ENCODE measurements around the gene GPAT2. TPM values are rescaled to one million over a fixed set of nuclear protein-coding genes. Genes with fewer than 3 reads are reported as not detected.
A peak's percentile ranks its signal among the peaks of the same experiment; 100 is the strongest.
"Not testable (repeated sequence)": the region's sequence is repeated elsewhere in the genome, so short reads cannot be mapped to it uniquely, and the experiment has no call there.

Gene GPAT2
- polyA plus RNA-seq, 1 donor, result 4.2 TPM

DNA sequence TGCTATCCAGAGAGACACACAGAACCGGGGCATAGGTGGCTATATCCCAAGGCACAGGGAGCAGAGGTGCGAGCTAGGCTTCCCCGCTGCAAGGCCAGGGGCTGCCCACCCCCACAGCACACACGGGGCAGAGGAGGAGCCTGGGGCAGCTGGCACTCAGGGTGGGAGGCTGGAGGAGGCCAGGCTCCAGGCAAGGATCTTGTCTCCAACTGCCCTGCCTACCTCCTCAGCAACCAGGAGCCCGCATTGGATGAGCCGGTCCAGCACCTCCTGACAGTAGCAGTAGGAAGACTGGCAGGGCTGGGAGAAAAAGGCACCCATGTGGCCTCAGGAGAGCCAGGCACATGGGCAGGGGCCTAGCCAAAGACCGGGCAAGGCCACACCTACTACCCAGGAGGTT lies 11.0 kb downstream of the GPAT2 start:
- not testable (repeated sequence) for DNase-seq

DNA sequence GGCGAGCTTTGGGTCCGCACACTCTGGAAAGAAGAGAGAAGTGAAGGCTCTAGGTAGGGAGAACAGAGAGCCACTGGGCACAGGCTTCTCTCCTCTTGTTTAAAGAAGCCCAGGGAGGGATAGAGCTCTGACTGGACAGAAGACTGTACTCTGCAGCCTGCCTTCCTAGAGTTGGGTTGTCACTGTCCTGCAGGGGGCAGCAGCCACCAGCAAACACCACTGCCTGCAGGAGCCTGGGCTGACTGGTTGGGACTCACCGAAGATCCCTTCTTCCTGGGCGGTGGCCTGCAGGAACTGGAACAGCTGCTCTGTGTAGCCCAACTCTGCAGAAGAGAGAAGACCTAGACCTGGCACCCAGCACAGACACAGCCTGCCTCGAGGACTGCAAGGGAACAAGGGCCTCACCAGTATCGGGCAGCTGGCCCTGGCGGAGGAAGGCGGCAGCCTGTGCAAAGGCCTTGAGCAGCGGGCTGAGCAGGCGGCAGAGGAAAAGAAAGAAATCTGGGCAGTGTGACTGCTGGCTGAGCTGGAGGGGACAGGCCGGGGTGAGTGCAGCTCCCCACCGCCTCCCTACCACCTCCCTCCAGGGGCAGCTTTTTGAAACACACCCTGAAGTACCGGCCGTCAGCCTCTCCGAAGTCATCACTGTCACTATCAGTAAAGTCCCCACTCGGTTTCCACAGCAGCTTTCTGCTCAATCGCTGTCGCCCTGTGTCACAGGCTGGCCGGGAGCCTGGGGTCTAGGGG lies 11.8 kb downstream of the GPAT2 start:
- DNase-seq, result peak; percentile 76

DNA sequence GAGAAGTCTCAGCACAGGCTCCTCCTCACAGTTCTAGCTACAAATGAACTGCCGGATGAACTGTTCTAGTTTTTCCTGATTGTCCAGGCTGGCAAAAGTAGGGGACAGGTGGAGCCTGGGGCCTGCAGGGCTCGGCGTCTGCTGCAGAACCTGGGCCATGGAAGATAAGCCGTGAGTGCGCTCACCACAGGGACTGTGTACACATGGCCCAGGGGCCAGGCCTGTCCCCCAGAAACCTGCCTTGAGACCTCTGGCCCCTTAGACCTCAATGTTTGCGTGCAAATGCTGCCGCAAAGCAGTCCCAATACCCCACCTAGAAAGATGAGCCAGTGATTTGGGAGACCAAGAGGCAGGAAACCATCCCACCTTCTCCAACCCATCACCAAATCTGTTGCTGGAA lies 12.6 kb downstream of the GPAT2 start:
- not testable (repeated sequence) for DNase-seq

DNA sequence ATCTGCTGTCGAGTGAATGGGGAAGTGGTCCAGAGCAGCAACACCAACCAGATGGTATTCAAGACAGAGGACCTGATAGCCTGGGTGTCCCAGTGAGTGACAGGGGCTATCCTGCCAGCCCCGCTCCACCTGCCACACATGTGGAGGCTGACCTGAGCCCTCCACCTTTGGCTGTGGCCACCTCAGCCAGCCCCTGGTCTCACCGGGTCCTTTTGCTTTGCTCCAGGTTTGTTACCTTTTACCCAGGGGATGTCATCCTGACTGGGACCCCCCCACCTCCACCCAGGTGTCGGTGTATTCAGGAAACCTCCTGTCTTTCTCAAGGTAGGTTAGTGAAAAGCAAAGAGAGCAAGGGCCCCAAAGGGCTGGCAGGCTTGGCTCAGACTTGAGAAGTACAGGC lies 13.6 kb downstream of the GPAT2 start:
- not testable (repeated sequence) for DNase-seq

DNA sequence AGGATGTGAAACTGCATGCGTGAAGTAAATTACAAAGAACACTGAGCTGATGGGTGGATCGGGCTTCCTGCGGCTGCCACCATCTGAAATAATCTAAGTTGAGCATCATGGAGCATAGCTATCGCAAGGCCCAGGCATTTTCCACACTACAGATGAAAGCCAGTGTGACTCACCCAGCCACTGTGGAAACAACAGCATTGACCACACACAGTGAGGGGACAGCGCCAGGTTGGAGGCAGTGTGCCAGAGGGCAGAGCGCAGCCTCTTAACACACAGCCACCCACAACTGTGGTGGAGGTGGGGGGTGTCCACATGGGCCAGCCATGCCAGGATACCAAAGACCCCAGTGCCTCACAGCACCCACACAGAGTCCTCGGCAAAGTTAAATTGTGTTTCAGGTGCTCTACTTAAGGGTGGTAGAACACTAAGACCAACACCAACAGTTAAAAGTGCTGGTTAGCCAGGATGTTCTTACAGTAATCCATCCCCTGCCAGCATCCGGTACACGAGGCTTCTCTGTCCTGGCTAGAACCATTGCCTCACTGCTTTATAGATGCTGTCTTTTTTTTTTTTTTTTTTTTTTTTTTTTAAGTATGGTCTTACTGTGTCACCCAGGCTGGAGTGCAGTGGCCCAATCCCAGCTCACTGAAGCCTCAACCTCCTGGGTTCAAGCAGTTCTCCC lies 14.7 kb downstream of the GPAT2 start:
- not testable (repeated sequence) for DNase-seq

DNA sequence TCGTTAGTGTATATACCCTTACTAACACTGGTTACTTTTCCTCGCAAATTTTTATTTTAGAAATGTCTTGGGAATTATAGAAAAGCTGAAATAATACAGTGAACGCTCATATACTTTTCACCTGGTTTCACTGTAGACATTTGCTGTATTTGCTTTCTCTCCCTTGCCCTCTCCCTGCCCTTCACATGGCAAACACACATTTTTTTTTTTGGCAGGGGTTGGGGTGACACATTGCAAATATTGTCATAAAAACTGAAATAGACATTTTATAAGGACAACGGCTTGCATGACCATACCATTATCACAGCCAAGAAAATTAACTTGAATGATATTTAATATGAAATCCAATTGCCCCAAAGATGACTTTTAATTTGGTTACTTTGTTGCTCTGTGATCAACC lies 18.4 kb downstream of the GPAT2 start:
- not testable (repeated sequence) for DNase-seq

DNA sequence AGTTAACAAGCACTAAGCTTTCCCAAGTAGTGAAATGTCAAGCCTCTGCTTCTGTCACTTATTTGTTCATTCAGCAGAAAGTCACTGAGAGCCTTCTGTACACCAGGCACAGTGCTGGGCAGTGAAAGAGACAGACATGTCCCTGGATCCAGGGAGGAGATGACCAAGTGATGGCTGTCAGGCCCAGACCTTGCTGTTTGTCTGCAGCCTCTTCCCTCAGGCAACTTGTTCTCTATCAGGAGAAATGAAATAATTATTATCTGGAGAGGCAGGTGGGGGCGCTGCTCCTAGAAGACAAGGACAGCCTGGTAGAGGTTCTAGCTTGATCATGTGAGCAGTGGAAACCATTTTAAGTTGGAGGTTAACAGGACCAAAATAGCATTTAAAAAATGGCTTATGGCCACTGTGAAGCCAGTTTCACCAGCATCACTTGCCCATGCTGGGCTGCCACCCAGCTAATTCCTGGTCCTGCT lies 21.9 kb downstream of the GPAT2 start:
- not testable (repeated sequence) for DNase-seq

DNA sequence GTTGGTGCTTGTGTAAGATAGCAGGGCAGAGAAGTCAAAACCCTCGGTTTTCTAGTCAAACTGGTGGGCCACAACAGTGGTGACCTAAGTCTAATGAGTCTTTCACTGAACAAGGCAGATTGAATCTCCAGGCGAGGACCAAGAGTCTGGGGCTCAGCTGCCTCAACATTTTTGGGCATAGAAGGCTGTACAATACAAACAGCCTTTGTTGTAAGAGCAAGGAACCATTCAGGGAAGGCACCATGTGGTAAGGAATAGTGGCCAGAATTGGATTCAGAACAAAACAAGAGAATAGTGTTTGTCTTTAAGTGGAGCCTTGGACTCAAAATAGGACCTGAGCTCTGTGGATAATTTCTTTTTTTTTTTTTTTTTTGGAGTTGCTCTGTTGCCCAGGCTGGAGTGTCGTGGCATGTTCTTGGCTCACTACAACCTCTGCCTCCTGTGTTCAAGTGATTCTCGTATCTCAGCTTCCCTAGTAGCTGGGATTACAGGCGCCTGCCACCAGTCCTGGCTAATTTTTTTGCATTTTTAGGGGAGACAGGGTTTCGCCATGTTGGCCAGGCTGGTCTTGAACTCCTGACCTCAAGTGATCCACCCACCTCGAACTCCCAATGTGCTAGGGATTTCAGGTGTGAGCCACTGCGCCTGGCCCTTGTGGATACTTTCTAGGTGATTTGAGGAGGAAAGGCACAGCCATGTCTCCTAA lies 22.5 kb downstream of the GPAT2 start:
- DNase-seq, result not testable (repeated sequence)

DNA sequence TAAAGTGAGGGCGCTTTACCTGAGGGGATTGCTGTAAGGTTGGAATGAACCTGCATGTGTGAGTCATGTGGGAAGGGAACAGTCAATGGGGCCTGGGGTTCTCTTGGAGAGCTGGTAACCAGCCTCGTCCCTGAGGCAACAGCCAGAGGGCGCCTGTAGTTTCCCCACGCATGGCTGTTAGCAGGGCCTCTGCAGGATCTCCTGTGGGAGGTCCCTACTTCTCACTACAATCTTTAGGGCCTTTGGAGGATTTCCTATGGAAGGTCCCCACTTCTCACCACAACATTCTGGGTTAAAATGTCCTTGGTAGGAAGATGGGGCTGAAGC lies 23.6 kb downstream of the GPAT2 start:
- DNase-seq, result not testable (repeated sequence)

DNA sequence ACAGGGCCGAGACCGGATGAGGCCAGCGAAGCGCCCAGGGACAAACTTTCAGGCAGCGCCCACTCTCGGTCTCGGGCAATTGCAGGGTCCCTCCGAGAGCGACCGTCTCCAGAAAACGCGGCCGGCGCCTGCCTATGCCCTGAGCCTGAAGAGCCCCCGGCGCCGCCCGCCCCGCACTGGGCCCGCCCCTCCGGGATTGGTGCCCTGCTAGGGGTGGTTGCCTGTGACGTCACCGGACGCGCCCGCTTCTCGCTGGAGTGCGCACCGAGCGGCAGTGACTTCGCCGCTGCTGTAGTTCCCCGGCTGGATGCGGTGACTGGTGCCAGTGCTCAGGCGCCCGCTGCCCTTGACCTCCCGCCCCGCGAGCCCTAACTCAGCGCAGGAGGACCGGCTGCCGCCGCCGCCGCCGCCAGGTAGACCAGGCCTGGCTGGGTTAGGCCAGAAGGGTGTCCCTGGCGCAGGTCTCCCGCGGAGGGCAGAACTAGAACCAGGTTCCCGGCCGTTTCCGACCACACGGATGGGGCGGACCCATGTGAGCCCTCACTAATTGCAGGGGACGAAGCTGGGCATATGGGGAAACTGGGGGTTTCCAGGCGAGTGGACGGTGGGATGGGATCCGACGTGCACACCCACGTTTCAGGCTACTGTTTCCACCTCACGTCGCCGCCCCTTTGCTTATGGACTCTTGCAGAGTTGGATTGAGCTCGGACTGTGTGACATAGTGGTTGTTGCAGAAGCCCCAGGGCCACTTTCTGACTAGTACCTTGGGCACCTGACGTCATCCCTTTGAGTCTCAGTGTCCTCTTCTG lies 24.2 kb downstream of the GPAT2 start:
- DNase-seq, result peak; percentile 86

DNA sequence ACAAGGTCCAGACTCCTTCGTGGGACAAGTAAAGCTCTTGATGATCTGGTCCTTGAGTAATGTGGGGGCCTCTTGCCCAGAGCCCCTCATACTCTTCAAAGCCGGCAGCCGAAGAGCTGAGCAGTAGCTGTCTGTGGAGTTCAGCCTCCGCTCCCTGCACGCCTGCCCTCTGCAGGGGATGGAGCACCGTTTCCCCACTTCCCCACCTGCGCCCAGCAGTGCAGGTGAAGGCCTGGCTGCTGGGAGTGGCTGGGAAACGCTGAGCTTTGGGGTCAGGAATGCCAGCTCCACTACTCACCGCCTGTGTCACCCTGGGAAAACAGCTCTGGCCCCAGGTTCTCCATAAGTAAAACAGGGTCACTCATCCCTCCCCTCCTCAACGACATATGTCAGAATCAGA lies 24.9 kb downstream of the GPAT2 start:
- not testable (repeated sequence) for DNase-seq

DNA sequence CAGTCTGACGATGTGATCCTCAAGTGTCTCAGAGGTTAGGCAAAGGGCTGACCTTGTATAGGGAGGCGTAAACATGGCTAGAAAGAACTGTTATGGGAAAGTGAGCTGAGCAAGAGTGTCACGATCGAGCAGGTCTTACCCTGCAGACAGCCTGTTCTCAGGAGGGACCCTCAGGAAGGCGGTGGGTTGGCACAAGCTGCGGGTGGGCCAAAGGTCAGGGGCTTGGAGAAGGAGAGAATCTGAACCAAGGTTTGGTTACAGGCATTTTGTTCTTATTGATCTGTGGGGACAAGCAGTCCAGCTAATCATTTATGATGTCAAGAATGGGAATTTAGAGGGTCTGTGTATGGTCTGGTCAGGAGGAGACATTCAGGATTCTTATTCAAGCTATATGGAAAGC lies 26.7 kb downstream of the GPAT2 start:
- DNase-seq, result not testable (repeated sequence)

DNA sequence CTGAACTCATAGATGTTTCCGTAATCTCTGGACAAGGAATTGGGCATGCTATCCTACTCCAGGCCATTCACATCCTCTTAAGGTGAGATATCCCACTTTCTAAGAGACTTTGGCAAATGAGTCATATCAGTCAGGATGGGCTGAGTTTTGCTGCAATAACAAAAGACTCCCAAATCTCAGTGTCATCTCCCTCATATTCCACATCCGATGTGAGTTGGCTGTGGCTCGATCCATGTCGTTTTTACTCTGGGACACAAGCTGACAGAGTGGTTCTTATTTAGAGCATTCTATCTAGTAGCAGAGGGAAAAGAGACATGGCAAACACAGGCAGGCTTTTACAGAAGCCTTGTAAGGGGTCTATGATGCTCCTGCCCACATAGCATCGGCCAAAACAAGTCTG lies 28.5 kb downstream of the GPAT2 start:
- not testable (repeated sequence) for DNase-seq

DNA sequence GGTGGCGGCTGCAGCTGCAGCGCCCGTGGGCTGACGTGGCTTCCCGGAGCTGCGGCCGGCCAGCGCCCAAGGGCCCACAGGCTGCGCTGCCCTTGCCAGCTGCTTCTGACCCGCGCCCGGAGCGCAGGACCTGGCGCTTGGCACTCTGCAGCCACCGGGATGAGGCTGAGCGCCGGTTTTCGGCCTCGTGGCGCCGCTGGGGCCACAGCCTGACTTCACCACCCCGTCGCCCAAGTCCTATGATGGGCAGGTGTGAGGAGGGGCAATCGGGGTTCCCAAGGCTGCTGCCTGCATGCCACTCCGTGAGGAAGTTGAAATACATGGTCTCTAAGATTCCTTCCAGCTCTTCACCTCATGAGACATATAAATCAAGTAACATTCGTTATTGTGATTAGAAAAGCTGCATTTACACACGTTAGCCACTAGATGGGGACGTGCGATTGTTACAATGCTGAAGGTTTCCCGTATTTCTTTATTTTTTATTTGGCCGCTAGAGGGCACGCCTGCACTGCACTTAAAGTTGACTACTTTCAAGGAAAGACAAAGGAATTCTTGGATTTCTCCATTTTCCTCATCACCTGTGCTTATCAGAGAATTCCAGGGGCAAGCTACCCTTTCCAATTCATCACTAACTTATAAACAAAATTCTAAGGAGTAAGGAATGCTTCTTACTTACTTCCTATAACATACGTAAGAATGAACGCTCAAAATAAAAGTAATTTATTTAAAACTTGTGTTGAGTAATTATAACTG lies 42.0 kb downstream of the GPAT2 start:
- DNase-seq, result peak; percentile 45

DNA sequence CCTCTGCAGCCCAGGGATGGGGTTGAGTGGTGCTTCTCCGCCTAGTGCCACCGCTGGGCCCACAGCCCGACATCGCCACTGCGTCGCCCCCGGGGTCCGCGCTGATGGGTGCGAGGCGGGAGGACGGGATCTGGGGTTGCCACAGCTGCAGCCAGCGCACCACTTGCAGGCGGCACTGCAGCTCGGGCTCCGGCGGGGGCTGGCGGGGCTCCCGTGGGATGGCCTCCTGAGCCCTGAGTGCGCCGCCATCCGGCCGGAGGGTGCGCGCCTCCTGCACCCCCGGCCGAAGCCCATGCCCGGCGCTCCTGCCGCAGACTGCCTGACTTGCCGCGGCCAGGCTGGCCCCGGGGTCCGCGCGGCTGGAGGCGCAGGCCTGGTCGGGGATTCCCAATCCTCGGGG lies 42.6 kb downstream of the GPAT2 start:
- not testable (repeated sequence) for DNase-seq

DNA sequence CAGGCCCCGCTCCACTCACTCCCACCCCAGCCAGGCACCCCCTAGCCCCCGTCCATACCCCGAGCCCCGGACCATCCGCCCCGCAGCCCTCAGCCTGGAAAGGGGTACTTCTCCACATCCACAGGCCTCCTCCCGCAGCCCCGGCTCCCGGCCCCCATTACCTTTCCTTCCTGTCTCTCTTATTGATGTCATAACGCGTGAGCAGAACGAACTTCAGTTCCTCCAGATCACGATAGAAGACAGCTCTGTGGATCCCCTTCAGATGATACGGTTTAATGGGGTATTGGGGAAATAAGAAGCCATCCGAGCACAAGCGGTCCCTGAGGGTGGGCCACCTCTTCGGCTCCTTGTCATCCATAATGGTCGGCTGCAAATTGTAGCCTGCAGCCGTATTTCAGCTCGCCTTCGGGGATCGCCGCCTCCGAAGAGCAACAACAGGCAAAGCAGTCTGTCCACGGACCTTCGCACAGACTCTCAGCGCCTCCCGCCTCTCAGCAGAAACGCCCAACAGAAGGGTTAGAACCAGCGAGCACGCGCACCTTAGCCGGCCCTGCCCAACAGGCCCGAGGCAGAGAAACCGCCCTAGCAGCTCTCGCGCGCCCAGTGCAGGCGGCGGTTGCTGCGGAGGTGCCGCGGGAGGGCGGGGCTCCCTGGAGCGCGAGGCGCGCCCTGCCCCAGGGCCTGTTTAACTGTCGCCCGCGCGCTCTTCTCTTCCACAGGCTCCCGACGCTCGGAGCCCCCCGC lies 43.2 kb downstream of the GPAT2 start, which contains the start of gene ANKRD36C:
Gene ANKRD36C, minus strand, starts transcription at position 474 of the 744 bp plus-strand sequence. Its CDS starts 116 bp downstream, at position 358.
- peak; percentile 26 for DNase-seq

DNA sequence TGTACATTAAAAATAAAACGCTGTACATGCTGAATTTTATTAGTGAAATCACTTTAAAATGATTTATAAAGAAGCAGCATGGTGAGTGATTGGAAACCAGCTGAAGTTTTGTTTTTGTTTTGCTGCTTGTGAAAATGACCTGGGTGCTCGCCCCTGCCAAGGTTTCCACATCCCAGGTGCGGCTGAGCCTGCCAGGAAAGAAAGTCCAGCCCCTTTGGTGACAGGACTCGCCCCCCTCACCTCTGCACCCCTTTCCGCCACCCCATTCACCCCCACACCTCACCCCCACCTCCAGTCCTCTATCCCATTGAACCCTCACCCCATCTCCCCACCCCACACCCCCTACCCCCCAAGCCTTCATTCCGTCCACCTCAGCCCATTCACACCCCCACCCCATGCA lies 43.8 kb downstream of the GPAT2 start:
- not testable (repeated sequence) for DNase-seq
